ENCODE measurements around the gene TTC29. TPM values are rescaled to one million over a fixed set of nuclear protein-coding genes. Genes with fewer than 3 reads are reported as not detected.

TTC29 gene
- total RNA-seq, 4 donors from 2014 or later = not detected

- peaks cover 0 to 2% (median 0%) of the 10 kb centered on the region in 4 donors for H3K27me3 ChIP-seq
- no peak for TF ChIP-seq CTCF (IDR thresholded peaks at IDR 0.05)
- no peak for TF ChIP-seq POLR2A (IDR thresholded peaks at IDR 0.05)
- intact Hi-C loops (cut with DNase I) = no loop called here
These were observed 29.4 kb upstream of the TTC29 start for GRCh38 chr4:146975036-146975435.

GRCh38 chr4:146972036-146972435, 26.4 kb upstream of the TTC29 start:
- intact Hi-C loops (cut with DNase I) = no loop called here
- Histone ChIP-seq H3K27ac (no peak overlapping the region), H3K27me3 (peaks cover 0 to 2% (median 0%) of the 10 kb centered on the region in 4 donors), H3K9me3 (no peaks in the 10 kb centered on the region), H3K36me3 (no peaks in the 10 kb centered on the region), H3K4me3 (no peak overlapping the region), H3K4me1 (no peaks in the 10 kb centered on the region)
- 53% methylated on average over 5 of the region's 5 CpGs for WGBS, 2 donors
- TF ChIP-seq CTCF (IDR thresholded peaks at IDR 0.05) = no peak
- no peak for TF ChIP-seq POLR2A (IDR thresholded peaks at IDR 0.05)
- DNase-seq = no peak

More at GRCh38 chr4:146975036-146975435, 29.4 kb upstream of the TTC29 start:
- no peak overlapping the region for H3K4me3 ChIP-seq
- no peaks in the 10 kb centered on the region for H3K4me1 ChIP-seq
- H3K36me3 ChIP-seq = no peaks in the 10 kb centered on the region
- H3K27ac ChIP-seq = no peak overlapping the region
- no peaks in the 10 kb centered on the region for H3K9me3 ChIP-seq
- no peak for DNase-seq
- 73 to 77% methylated on average over 3 of the region's 3 CpGs for WGBS, 2 donors

- H3K27ac ChIP-seq = no peak overlapping the region
- no peaks in the 10 kb centered on the region for H3K9me3 ChIP-seq
- intact Hi-C loops (cut with DNase I) = no loop called here
- TF ChIP-seq CTCF (IDR thresholded peaks at IDR 0.05) = no peak
- TF ChIP-seq POLR2A (IDR thresholded peaks at IDR 0.05) = no peak
- DNase-seq = no peak
- WGBS, 2 donors = 60 to 79% methylated on average over 1 of the region's 1 CpG
- no peak overlapping the region for H3K4me3 ChIP-seq
- peaks cover 0 to 2% (median 0%) of the 10 kb centered on the region in 4 donors for H3K27me3 ChIP-seq
- no peaks in the 10 kb centered on the region for H3K4me1 ChIP-seq
- no peaks in the 10 kb centered on the region for H3K36me3 ChIP-seq
These were observed 23.5 kb upstream of the TTC29 start for GRCh38 chr4:146969126-146969525.

- TF ChIP-seq POLR2A (IDR thresholded peaks at IDR 0.05) (no peak), CTCF (IDR thresholded peaks at IDR 0.05) (no peak)
- 50 to 58% methylated on average over 2 of the region's 2 CpGs for WGBS, 2 donors
- no peak for DNase-seq
These were observed 15.0 kb upstream of the TTC29 start for GRCh38 chr4:146960634-146961033.

GRCh38 chr4:146959692-146960091, 14.0 kb upstream of the TTC29 start:
- intact Hi-C loops (cut with DNase I) = no loop called here
- no peak overlapping the region for H3K27ac ChIP-seq
- DNase-seq = no peak
- WGBS, 2 donors = 78 to 86% methylated on average over 1 of the region's 1 CpG
- H3K27me3 ChIP-seq = peaks cover 0 to 2% (median 0%) of the 10 kb centered on the region in 4 donors
- no peaks in the 10 kb centered on the region for H3K36me3 ChIP-seq
- TF ChIP-seq POLR2A (IDR thresholded peaks at IDR 0.05) (no peak), CTCF (IDR thresholded peaks at IDR 0.05) (no peak)
- H3K9me3 ChIP-seq = no peaks in the 10 kb centered on the region
- no peak overlapping the region for H3K4me3 ChIP-seq
- H3K4me1 ChIP-seq = no peaks in the 10 kb centered on the region

More at GRCh38 chr4:146960634-146961033, 15.0 kb upstream of the TTC29 start:
- H3K4me1 ChIP-seq = no peaks in the 10 kb centered on the region
- H3K27ac ChIP-seq = no peak overlapping the region
- H3K4me3 ChIP-seq = no peak overlapping the region
- intact Hi-C loops (cut with DNase I) = no loop called here
- no peaks in the 10 kb centered on the region for H3K36me3 ChIP-seq
- H3K27me3 ChIP-seq = no peaks in the 10 kb centered on the region
- H3K9me3 ChIP-seq = no peaks in the 10 kb centered on the region

All from esophagus squamous epithelium (tissue), 5 donors.